Keratinocyte (primary cell): ENCODE measurements around the gene AK2.

ENCODE experiments used
- EZH2 ChIP-seq: IDR thresholded peaks from one replicate; pipeline ENCODE4 v1.6.1; 2012; ENCODE audit warnings: inconsistent platforms, mild to moderate bottlenecking, low read length, moderate library complexity
- TF ChIP-seq, protein P1 (sequence below), 3 experiments: IDR thresholded peaks in 1 of 3; conservative IDR thresholded peaks in 1 of 3; optimal IDR thresholded peaks in 1 of 3; 2 replicates in 2 of 3; 3 replicates in 1 of 3; pipeline versions ENCODE3 to v1.5.1; 2011; ENCODE audit warnings: low read length in 3 of 3, mild to moderate bottlenecking in 3 of 3, moderate library complexity in 2 of 3, control low read depth in 1 of 3, inconsistent platforms in 1 of 3; ENCODE audit not compliant: insufficient read depth in 2 of 3; ENCODE audit errors: extremely low read depth in 1 of 3

DNA sequence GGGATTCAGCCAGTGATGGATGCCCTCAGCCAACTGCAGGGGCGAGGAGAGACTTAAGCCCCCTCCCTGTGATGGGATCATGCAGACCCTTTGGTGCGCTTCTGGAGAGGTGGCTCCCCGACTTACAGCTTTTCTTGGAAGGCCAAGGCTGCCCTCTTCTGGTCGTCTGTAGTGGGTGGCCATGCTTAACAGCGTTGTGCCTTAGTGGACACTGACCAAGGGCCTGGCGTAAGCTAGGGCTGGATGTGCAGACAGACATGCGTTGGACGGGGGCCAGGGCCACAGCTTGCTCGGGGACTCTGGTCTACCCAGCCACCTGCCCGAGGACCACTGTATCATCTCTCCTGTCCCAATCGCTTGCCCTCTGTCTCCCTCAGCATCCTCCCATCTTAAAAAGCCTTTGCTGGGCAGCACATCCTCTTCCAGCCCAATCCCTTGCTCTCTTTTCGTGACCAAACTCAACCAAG, 49.7 kb upstream of the AK2 start:
- TF ChIP-seq, protein P1, sequence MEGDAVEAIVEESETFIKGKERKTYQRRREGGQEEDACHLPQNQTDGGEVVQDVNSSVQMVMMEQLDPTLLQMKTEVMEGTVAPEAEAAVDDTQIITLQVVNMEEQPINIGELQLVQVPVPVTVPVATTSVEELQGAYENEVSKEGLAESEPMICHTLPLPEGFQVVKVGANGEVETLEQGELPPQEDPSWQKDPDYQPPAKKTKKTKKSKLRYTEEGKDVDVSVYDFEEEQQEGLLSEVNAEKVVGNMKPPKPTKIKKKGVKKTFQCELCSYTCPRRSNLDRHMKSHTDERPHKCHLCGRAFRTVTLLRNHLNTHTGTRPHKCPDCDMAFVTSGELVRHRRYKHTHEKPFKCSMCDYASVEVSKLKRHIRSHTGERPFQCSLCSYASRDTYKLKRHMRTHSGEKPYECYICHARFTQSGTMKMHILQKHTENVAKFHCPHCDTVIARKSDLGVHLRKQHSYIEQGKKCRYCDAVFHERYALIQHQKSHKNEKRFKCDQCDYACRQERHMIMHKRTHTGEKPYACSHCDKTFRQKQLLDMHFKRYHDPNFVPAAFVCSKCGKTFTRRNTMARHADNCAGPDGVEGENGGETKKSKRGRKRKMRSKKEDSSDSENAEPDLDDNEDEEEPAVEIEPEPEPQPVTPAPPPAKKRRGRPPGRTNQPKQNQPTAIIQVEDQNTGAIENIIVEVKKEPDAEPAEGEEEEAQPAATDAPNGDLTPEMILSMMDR (optimal IDR thresholded peaks at IDR 0.05 in 1 of 3, IDR thresholded peaks at IDR 0.05 in 1 of 3, conservative IDR thresholded peaks at IDR 0.05 in 1 of 3; ENCODE audit: extremely low read depth in 1 of 3, insufficient read depth in 2 of 3, low read length in 3 of 3) = peak; percentile 73 to 86 (median 83)
- no peak for TF ChIP-seq EZH2
